ENCODE results near the gene KRT28. TPM values are rescaled to one million over a fixed set of nuclear protein-coding genes. Genes with fewer than 3 reads are reported as not detected.
"Not testable (repeated sequence)": the region's sequence is repeated elsewhere in the genome, so short reads cannot be mapped to it uniquely, and the experiment has no call there.

The KRT28 gene
- total RNA-seq, 1 donor from 2014 or later = not detected

- H3K27ac Mint-ChIP-seq = no peak overlapping the region
- peaks cover 23% of the 10 kb centered on the region for H3K27me3 Mint-ChIP-seq
- no peaks in the 10 kb centered on the region for H3K4me1 Mint-ChIP-seq (ENCODE audit: unreplicated experiment)
- no peaks in the 10 kb centered on the region for H3K9me3 Mint-ChIP-seq
- no peak for TF ChIP-seq CTCF (conservative IDR thresholded peaks at IDR 0.05)
- DNase-seq (ENCODE audit: extremely low spot score, unreplicated experiment) = no peak
- no peak overlapping the region for H3K4me3 Mint-ChIP-seq
- no peaks in the 10 kb centered on the region for H3K36me3 Mint-ChIP-seq
Observed at GRCh38 chr17:40750391-40750790, 49.4 kb downstream of the KRT28 start.

GRCh38 chr17:40748666-40749065 is 51.1 kb downstream of the KRT28 start:
- not testable (repeated sequence) for DNase-seq (ENCODE audit: extremely low spot score, unreplicated experiment); H3K4me1 Mint-ChIP-seq (ENCODE audit: unreplicated experiment); H3K36me3 Mint-ChIP-seq; H3K27ac Mint-ChIP-seq; H3K9me3 Mint-ChIP-seq; H3K4me3 Mint-ChIP-seq
- peaks cover 25% of the 10 kb centered on the region for H3K27me3 Mint-ChIP-seq

Other genes starting within 250 kb of the KRT28 start
- not detected in 2 replicates for gene CCR7, start 234.5 kb downstream of the KRT28 start, total RNA-seq (ENCODE audit: low replicate concordance)
- 134 and 171 TPM in 2 replicates for gene SMARCE1, start 152.1 kb downstream of the KRT28 start, total RNA-seq (ENCODE audit: low replicate concordance)
- gene KRT222, start 134.8 kb downstream of the KRT28 start, total RNA-seq (ENCODE audit: low replicate concordance) = 0.34 and 0.74 TPM in 2 replicates
- 0.43 TPM in 1 of 2 replicates, not detected in the other for gene KRT24, start 96.2 kb downstream of the KRT28 start, total RNA-seq (ENCODE audit: low replicate concordance)
- gene KRT25, start 44.6 kb downstream of the KRT28 start, total RNA-seq (ENCODE audit: low replicate concordance) = not detected in 2 replicates
- not detected in 2 replicates for gene KRT26, start 27.8 kb downstream of the KRT28 start, total RNA-seq (ENCODE audit: low replicate concordance)
- gene KRT27, start 17.4 kb downstream of the KRT28 start, total RNA-seq (ENCODE audit: low replicate concordance) = not detected in 2 replicates
- gene KRT10, start 22.7 kb upstream of the KRT28 start, total RNA-seq (ENCODE audit: low replicate concordance) = 60.2 and 83.0 TPM in 2 replicates
- not detected in 2 replicates for gene KRT12, start 67.3 kb upstream of the KRT28 start, total RNA-seq (ENCODE audit: low replicate concordance)
- 13.0 and 41.9 TPM in 2 replicates for gene KRT20, start 85.3 kb upstream of the KRT28 start, total RNA-seq (ENCODE audit: low replicate concordance)
- 49.7 and 464 TPM in 2 replicates for gene KRT23, start 137.7 kb upstream of the KRT28 start, total RNA-seq (ENCODE audit: low replicate concordance)
- 0.70 and 1.0 TPM in 2 replicates for gene KRT39, start 167.0 kb upstream of the KRT28 start, total RNA-seq (ENCODE audit: low replicate concordance)
- gene KRT40, start 184.4 kb upstream of the KRT28 start, total RNA-seq (ENCODE audit: low replicate concordance) = 2.3 and 5.5 TPM in 2 replicates
- gene KRTAP3-3, start 194.2 kb upstream of the KRT28 start, total RNA-seq (ENCODE audit: low replicate concordance) = not detected in 2 replicates
- gene KRTAP3-2, start 199.9 kb upstream of the KRT28 start, total RNA-seq (ENCODE audit: low replicate concordance) = not detected in 2 replicates
- gene KRTAP3-1, start 209.2 kb upstream of the KRT28 start, total RNA-seq (ENCODE audit: low replicate concordance) = 1.7 TPM in 1 of 2 replicates, not detected in the other
- gene KRTAP1-5, start 227.2 kb upstream of the KRT28 start, total RNA-seq (ENCODE audit: low replicate concordance) = not detected in 2 replicates
- gene KRTAP1-4, start 230.2 kb upstream of the KRT28 start, total RNA-seq (ENCODE audit: low replicate concordance) = not detected in 2 replicates
- not detected in 2 replicates for gene KRTAP1-3, start 234.9 kb upstream of the KRT28 start, total RNA-seq (ENCODE audit: low replicate concordance)
- gene KRTAP1-1, start 241.5 kb upstream of the KRT28 start, total RNA-seq (ENCODE audit: low replicate concordance) = not detected in 2 replicates
- not detected in 2 replicates for gene KRTAP2-1, start 247.4 kb upstream of the KRT28 start, total RNA-seq (ENCODE audit: low replicate concordance)

Measured in type B pancreatic cell (in vitro differentiated cells).